Smooth muscle cell (in vitro differentiated cells): ENCODE measurements around the gene SEC23A. TPM values are rescaled to one million over a fixed set of nuclear protein-coding genes. Genes with fewer than 3 reads are reported as not detected.

Source experiments
- DNase-seq: peaks from one replicate; lab custom pipeline; 2025; ENCODE audit not compliant: unreplicated experiment; lab: John Stamatoyannopoulos, UW
- H2AFZ ChIP-seq: fragments of 200-600 bp; sonication (generic); 2 replicates; pipeline ENCODE4 v1.6.0; 2016; ENCODE audit warnings: antibody characterized with exemption, low read depth, mild to moderate bottlenecking
- H3F3A ChIP-seq: fragments of 200-600 bp; sonication (generic); 2 replicates; pipeline ENCODE4 v1.6.0; 2017; ENCODE audit warnings: antibody characterized with exemption, low read depth
- H3K27ac ChIP-seq: fragments of 200-600 bp; sonication (generic); 2 replicates; pipeline ENCODE4 v1.5.1; 2016; ENCODE audit warnings: low read depth, mild to moderate bottlenecking
- H3K27me3 ChIP-seq: fragments of 200-600 bp; sonication (generic); 2 replicates; pipeline ENCODE4 v1.6.1; 2016; ENCODE audit warnings: low read depth, mild to moderate bottlenecking
- H3K36me3 ChIP-seq: fragments of 200-600 bp; sonication (generic); 2 replicates; pipeline ENCODE4 v1.5.1; 2016; ENCODE audit warnings: low read depth
- H3K4me1 ChIP-seq: fragments of 200-600 bp; sonication (generic); 2 replicates; pipeline ENCODE4 v1.5.1; 2016; ENCODE audit warnings: low read depth
- H3K4me2 ChIP-seq: fragments of 200-600 bp; sonication (generic); 2 replicates; pipeline ENCODE4 v1.6.0; 2016; ENCODE audit warnings: mild to moderate bottlenecking
- H3K4me3 ChIP-seq: fragments of 200-600 bp; sonication (generic); 2 replicates; pipeline ENCODE4 v1.5.1; 2016; ENCODE audit warnings: mild to moderate bottlenecking
- H3K79me2 ChIP-seq: fragments of 200-600 bp; sonication (generic); 2 replicates; pipeline ENCODE4 v1.6.0; 2016; ENCODE audit warnings: low read depth, mild to moderate bottlenecking
- H3K9ac ChIP-seq: fragments of 200-600 bp; sonication (generic); 2 replicates; pipeline ENCODE4 v1.6.0; 2016; ENCODE audit warnings: low read depth
- H3K9me3 ChIP-seq: fragments of 200-600 bp; sonication (generic); replicated peaks from 2 replicates; pipeline ENCODE4 v1.5.1; 2016; ENCODE audit warnings: low read depth
- H4K20me1 ChIP-seq: fragments of 200-600 bp; sonication (generic); 2 replicates; pipeline ENCODE4 v1.6.0; 2016; ENCODE audit warnings: low read depth
- CTCF ChIP-seq: fragments of 200-600 bp; sonication (generic); IDR thresholded peaks from 2 replicates; pipeline ENCODE4 v1.5.1; 2017; ENCODE audit warnings: borderline replicate concordance, mild to moderate bottlenecking, antibody characterized with exemption; ENCODE audit not compliant: insufficient read depth, poor library complexity, severe bottlenecking
- WGBS: methylation state at CpG from one replicate; pipeline ENCODE4 v1.1.7; 2016; ENCODE audit warnings: low lambda C conversion rate; 5-methylcytosine and 5-hydroxymethylcytosine counted together
- polyA plus RNA-seq: library from polyadenylated mRNA; unstranded; fragments of >200 nt; fragmentation: Nextera tagmentation; extraction: Ambion mirVana; gene quantifications from 2 replicates; pipeline ENCODE4 v1.2.1, GENCODE V29; 2016
- total RNA-seq: library from RNA; depleted of rRNA; stranded (reverse); fragments of >200 nt; gene quantifications from 2 replicates; pipeline ENCODE4 v1.2.3, GENCODE V29; 2014

Gene SEC23A
- total and polyA plus RNA-seq, 2 experiments from 2014 or later = 151 to 220 TPM

GRCh38 chr14:39091716-39092115 is 11.3 kb downstream of the SEC23A start:
- DNase-seq = no peak
- TF ChIP-seq CTCF = no peak
- Histone ChIP-seq H3K4me2 (no peak overlapping the region), H3F3A (no peaks in the 10 kb centered on the region), H3K4me3 (no peak overlapping the region), H4K20me1 (peaks cover 96% of the 10 kb centered on the region), H2AFZ (no peak overlapping the region), H3K27me3 (no peaks in the 10 kb centered on the region), H3K79me2 (peaks cover 95% of the 10 kb centered on the region), H3K4me1 (no peaks in the 10 kb centered on the region), H3K9ac (no peak overlapping the region), H3K36me3 (peaks cover 46% of the 10 kb centered on the region), H3K27ac (no peak overlapping the region), H3K9me3 (no peaks in the 10 kb centered on the region)
- WGBS = 97% methylated on average over 1 of the region's 1 CpG

GRCh38 chr14:39090548-39091111 is 12.4 kb downstream of the SEC23A start:
- H4K20me1 ChIP-seq = peaks cover 96% of the 10 kb centered on the region
- H2AFZ ChIP-seq = no peak overlapping the region
- H3K79me2 ChIP-seq = peaks cover 91% of the 10 kb centered on the region
- no peak overlapping the region for H3K9ac ChIP-seq
- H3F3A ChIP-seq = peaks cover 2% of the 10 kb centered on the region
- H3K9me3 ChIP-seq = no peaks in the 10 kb centered on the region
- no peak overlapping the region for H3K4me2 ChIP-seq
- H3K4me3 ChIP-seq = no peak overlapping the region
- no peak for TF ChIP-seq CTCF
- H3K27me3 ChIP-seq = no peaks in the 10 kb centered on the region
- H3K4me1 ChIP-seq = no peaks in the 10 kb centered on the region
- no peak overlapping the region for H3K27ac ChIP-seq
- peaks cover 51% of the 10 kb centered on the region for H3K36me3 ChIP-seq
- WGBS = 99% methylated on average over 4 of the region's 4 CpGs
- DNase-seq = no peak

GRCh38 chr14:39087493-39087892 is 15.5 kb downstream of the SEC23A start:
- WGBS = 100% methylated on average over 2 of the region's 2 CpGs
- no peak overlapping the region for H3K9ac ChIP-seq
- no peak for TF ChIP-seq CTCF
- H3K4me2 ChIP-seq = no peak overlapping the region
- H2AFZ ChIP-seq = no peak overlapping the region
- peaks cover 2% of the 10 kb centered on the region for H3F3A ChIP-seq
- peaks cover 71% of the 10 kb centered on the region for H3K79me2 ChIP-seq
- H3K27me3 ChIP-seq = no peaks in the 10 kb centered on the region
- peaks cover 51% of the 10 kb centered on the region for H3K36me3 ChIP-seq
- no peak overlapping the region for H3K27ac ChIP-seq
- no peaks in the 10 kb centered on the region for H3K4me1 ChIP-seq
- peaks cover 96% of the 10 kb centered on the region for H4K20me1 ChIP-seq
- H3K9me3 ChIP-seq = no peaks in the 10 kb centered on the region
- no peak overlapping the region for H3K4me3 ChIP-seq
- no peak for DNase-seq

DNA sequence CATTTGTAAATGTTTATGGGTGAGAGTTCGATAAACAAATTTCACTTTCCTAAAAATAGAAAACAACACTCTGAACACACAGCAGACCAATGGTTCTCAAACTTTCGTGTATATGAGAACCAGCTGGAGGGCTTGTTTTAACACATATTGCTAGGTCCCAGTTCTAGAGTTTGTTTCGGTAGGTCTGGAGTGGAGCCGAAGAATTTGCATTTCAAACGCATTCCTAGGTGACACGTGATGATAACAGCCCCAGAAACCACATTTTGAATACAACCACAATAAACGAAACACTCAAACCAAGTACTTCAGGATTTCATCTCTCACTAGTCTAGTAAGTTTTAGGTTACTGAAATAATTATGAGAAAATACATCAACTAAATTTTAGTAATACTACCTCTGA is 17.1 kb downstream of the SEC23A start:
- no peak for DNase-seq
- Histone ChIP-seq H3K36me3 (peaks cover 47% of the 10 kb centered on the region), H3K79me2 (peaks cover 64% of the 10 kb centered on the region), H3K9me3 (no peaks in the 10 kb centered on the region), H4K20me1 (peaks cover 95% of the 10 kb centered on the region), H3K4me2 (no peak overlapping the region), H3K27ac (no peak overlapping the region), H3K27me3 (no peaks in the 10 kb centered on the region), H3K4me1 (no peaks in the 10 kb centered on the region), H3K9ac (no peak overlapping the region), H2AFZ (no peak overlapping the region), H3K4me3 (no peak overlapping the region), H3F3A (peaks cover 2% of the 10 kb centered on the region)
- WGBS = 72% methylated on average over 7 of the region's 7 CpGs
- no peak for TF ChIP-seq CTCF
